ENCODE measurements around the gene CLPTM1. TPM values are rescaled to one million over a fixed set of nuclear protein-coding genes. Genes with fewer than 3 reads are reported as not detected.

The CLPTM1 gene
- total and polyA plus RNA-seq, 2 experiments from 2014 or later, result 59.6 to 71.4 TPM

DNA sequence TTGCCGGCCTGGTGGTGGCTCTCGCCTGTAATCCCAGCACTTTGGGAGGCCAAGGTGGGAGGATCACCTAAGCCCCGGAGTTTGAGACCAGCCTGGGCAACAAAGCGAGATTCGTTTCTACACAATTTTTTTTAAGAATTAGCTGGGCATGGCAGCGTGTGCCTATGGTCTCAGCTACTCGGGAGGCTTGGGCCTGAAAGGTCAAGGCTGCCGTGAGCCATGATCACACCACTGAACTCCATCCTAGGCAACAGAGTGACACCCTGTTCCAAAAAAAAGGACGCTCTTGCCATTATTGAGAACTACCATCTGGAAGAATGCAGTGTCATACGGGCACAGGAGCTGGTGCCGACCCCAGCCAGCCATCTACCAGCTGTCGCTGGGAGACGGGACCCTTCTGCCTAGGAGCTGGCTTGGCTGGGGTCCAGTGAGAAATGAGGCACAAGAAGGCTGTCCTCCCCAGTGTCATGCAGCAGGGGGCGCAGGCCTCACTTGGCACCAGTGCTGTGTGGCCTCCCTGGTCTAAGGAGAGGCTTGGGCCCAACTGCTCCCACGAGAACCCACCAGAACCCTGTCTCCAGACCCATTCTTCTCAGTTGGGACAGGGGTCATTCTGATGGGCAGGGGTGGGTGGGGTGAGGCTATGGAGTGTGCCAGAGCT is 33.8 kb downstream of the CLPTM1 start:
- TF ChIP-seq, protein P1, sequence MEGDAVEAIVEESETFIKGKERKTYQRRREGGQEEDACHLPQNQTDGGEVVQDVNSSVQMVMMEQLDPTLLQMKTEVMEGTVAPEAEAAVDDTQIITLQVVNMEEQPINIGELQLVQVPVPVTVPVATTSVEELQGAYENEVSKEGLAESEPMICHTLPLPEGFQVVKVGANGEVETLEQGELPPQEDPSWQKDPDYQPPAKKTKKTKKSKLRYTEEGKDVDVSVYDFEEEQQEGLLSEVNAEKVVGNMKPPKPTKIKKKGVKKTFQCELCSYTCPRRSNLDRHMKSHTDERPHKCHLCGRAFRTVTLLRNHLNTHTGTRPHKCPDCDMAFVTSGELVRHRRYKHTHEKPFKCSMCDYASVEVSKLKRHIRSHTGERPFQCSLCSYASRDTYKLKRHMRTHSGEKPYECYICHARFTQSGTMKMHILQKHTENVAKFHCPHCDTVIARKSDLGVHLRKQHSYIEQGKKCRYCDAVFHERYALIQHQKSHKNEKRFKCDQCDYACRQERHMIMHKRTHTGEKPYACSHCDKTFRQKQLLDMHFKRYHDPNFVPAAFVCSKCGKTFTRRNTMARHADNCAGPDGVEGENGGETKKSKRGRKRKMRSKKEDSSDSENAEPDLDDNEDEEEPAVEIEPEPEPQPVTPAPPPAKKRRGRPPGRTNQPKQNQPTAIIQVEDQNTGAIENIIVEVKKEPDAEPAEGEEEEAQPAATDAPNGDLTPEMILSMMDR (IDR thresholded peaks at IDR 0.05; ENCODE audit: low read depth, low read length), result peak; percentile 69
- peak; percentile 70 to 78 for DNase-seq (ENCODE audit: low read depth in 1 of 2, low spot score in 1 of 2)
- no peaks in the 10 kb centered on the region for H3K27me3 ChIP-seq
- no peaks in the 10 kb centered on the region for H3K4me1 ChIP-seq (ENCODE audit: low read depth)
- H3K27ac ChIP-seq, result no peak overlapping the region
- H3K36me3 ChIP-seq, result peaks cover 27% of the 10 kb centered on the region
- H3K9me3 ChIP-seq (ENCODE audit: low read depth), result no peaks in the 10 kb centered on the region
- no peak overlapping the region for H3K4me3 ChIP-seq

DNA sequence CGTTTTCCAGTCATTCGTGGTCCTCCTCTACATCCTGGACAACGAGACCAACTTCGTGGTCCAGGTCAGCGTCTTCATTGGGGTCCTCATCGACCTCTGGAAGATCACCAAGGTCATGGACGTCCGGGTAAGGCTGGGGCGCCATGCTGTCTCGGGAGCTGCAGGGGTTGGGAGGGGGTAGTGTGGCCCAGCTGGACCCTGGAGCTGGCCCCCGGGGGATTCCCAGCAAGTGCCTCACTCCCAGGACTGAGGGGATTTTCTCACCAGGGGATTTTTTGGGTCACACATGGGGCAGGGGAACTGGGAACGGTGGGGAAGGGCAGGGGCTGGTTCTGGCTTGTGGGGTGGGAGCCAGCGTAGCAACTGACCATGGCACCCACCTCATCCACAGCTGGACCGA is 35.3 kb downstream of the CLPTM1 start:
- peaks cover 24% of the 10 kb centered on the region for H3K36me3 ChIP-seq
- H3K27ac ChIP-seq, result no peak overlapping the region
- no peak overlapping the region for H3K4me3 ChIP-seq
- H3K27me3 ChIP-seq, result no peaks in the 10 kb centered on the region
- no peaks in the 10 kb centered on the region for H3K4me1 ChIP-seq (ENCODE audit: low read depth)
- no peak for DNase-seq (ENCODE audit: low read depth in 1 of 2, low spot score in 1 of 2)
- TF ChIP-seq, protein P1 (IDR thresholded peaks at IDR 0.05; ENCODE audit: low read depth, low read length), result no peak
- H3K9me3 ChIP-seq (ENCODE audit: low read depth), result no peaks in the 10 kb centered on the region

DNA sequence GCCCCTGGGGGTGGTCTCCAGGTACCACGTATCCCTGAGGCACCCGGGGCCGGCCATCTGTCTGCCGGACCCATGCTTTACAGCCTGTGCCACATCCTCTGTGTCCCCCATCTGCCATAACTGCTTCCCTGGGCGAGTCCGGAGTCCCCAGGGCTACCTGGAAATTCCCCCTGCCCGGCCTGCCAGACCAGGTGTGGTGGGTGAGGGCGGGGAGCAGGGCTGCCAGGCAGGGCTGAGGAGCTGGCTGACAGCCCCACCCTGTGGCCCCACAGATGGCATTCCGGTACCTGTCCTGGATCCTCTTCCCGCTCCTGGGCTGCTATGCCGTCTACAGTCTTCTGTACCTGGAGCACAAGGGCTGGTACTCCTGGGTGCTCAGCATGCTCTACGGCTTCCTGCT is 35.8 kb downstream of the CLPTM1 start:
- TF ChIP-seq, protein P1 (IDR thresholded peaks at IDR 0.05; ENCODE audit: low read depth, low read length), result no peak
- H3K27me3 ChIP-seq, result no peaks in the 10 kb centered on the region
- DNase-seq (ENCODE audit: low read depth in 1 of 2, low spot score in 1 of 2), result no peak
- peaks cover 24% of the 10 kb centered on the region for H3K36me3 ChIP-seq
- H3K27ac ChIP-seq, result no peak overlapping the region
- H3K4me3 ChIP-seq, result no peak overlapping the region
- no peaks in the 10 kb centered on the region for H3K9me3 ChIP-seq (ENCODE audit: low read depth)
- H3K4me1 ChIP-seq (ENCODE audit: low read depth), result no peaks in the 10 kb centered on the region

DNA sequence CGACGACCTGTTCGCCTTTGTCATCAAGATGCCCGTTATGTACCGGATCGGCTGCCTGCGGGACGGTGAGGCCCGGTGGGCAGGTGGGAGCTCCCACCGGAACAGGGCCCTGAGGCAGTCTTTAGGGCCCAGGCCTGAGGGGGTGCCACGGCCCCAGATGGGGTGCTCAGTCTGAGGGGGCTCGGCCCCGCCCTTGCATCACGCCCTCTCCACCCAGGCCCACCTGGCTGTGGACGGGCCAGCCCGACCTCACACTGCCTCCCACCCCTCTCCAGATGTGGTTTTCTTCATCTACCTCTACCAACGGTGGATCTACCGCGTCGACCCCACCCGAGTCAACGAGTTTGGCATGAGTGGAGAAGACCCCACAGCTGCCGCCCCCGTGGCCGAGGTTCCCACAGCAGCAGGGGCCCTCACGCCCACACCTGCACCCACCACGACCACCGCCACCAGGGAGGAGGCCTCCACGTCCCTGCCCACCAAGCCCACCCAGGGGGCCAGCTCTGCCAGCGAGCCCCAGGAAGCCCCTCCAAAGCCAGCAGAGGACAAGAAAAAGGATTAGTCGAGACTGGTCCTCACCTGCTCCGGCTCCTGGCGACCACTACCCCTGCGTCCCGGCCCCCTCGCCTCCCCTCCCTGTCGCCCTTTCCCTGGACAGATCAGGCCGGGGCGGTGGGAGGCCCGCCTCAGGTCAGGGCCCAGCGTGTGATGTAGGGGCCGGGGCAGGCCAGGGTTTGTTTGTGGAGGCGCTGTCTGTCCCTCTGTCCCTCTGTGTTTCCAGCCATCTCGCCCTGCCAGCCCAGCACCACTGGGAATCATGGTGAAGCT is 37.4 kb downstream of the CLPTM1 start:
- Histone ChIP-seq H3K4me3 (no peak overlapping the region), H3K36me3 (peaks cover 24% of the 10 kb centered on the region), H3K27me3 (no peaks in the 10 kb centered on the region), H3K9me3 (ENCODE audit: low read depth) (no peaks in the 10 kb centered on the region), H3K27ac (no peak overlapping the region), H3K4me1 (ENCODE audit: low read depth) (no peaks in the 10 kb centered on the region)
- no peak for DNase-seq (ENCODE audit: low read depth in 1 of 2, low spot score in 1 of 2)
- TF ChIP-seq, protein P1 (IDR thresholded peaks at IDR 0.05; ENCODE audit: low read depth, low read length), result no peak

DNA sequence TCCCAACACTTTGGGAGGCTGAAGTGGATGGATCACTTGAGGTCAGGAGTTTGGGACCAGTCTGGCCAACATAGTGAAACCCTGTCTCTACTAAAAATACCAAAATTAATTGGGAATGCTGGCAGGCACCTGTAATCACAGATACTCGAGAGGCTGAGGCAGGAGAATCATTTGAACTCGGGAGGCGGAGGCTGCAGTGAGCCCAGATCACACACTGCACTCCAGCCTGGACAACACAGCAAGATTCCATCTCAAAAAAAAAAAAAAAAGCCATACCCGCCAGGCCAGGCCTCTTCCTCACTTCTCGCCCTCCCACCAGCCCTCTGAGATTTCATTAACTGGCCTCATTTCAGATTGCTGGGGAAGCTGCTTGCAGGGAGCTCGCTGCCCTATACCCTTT is 38.3 kb downstream of the CLPTM1 start:
- no peaks in the 10 kb centered on the region for H3K27me3 ChIP-seq
- peaks cover 17% of the 10 kb centered on the region for H3K36me3 ChIP-seq
- no peak for DNase-seq (ENCODE audit: low read depth in 1 of 2, low spot score in 1 of 2)
- H3K9me3 ChIP-seq (ENCODE audit: low read depth), result no peaks in the 10 kb centered on the region
- no peak overlapping the region for H3K4me3 ChIP-seq
- no peak overlapping the region for H3K27ac ChIP-seq
- no peaks in the 10 kb centered on the region for H3K4me1 ChIP-seq (ENCODE audit: low read depth)
- TF ChIP-seq, protein P1 (IDR thresholded peaks at IDR 0.05; ENCODE audit: low read depth, low read length), result no peak
